ENCODE measurements around the gene PPM1E.
A peak's percentile ranks its signal among the peaks of the same experiment; 100 is the strongest.

Gene PPM1E

GRCh38 chr17:59003860-59004259, 248.2 kb downstream of the PPM1E start:
- TF ChIP-seq, protein P1, sequence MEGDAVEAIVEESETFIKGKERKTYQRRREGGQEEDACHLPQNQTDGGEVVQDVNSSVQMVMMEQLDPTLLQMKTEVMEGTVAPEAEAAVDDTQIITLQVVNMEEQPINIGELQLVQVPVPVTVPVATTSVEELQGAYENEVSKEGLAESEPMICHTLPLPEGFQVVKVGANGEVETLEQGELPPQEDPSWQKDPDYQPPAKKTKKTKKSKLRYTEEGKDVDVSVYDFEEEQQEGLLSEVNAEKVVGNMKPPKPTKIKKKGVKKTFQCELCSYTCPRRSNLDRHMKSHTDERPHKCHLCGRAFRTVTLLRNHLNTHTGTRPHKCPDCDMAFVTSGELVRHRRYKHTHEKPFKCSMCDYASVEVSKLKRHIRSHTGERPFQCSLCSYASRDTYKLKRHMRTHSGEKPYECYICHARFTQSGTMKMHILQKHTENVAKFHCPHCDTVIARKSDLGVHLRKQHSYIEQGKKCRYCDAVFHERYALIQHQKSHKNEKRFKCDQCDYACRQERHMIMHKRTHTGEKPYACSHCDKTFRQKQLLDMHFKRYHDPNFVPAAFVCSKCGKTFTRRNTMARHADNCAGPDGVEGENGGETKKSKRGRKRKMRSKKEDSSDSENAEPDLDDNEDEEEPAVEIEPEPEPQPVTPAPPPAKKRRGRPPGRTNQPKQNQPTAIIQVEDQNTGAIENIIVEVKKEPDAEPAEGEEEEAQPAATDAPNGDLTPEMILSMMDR (IDR thresholded peaks at IDR 0.05), result no peak
- TF ChIP-seq ZFX (IDR thresholded peaks at IDR 0.05; ENCODE audit: borderline replicate concordance), result no peak
- H3K27ac ChIP-seq, result peak overlapping the region; percentile 43

- H3K27ac ChIP-seq, result peak overlapping the region; percentile 43
- TF ChIP-seq, protein P1 (IDR thresholded peaks at IDR 0.05), result peak; percentile 93
- TF ChIP-seq ZFX (IDR thresholded peaks at IDR 0.05; ENCODE audit: borderline replicate concordance), result no peak
These were observed 248.9 kb downstream of the PPM1E start for GRCh38 chr17:59004338-59005111.

- peak overlapping the region; percentile 25; the same call in 1 of the 2 replicates for H3K27ac ChIP-seq
- TF ChIP-seq ZFX (IDR thresholded peaks at IDR 0.05; ENCODE audit: borderline replicate concordance), result no peak
- TF ChIP-seq, protein P1 (IDR thresholded peaks at IDR 0.05), result no peak
These were observed 252.3 kb downstream of the PPM1E start for GRCh38 chr17:59007995-59008394.

DNA sequence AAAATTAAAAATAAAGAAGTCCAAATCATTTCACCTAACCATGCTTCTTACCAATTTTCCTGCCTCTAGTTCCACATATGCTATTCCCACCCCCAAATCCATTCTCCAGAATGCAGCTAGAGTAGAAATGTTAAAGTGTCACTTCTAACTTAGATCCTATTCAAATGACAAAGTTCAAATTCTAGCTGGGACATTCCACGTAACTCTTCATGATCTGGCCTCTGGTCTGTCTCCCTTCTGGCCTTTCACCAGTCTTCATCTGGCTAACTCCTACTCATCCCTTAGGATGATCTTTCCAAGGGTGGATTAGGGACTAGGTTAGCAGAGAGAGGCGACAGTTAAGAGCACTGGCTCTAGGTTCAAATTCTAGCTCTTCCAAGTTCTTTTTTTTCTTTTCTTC, 253.1 kb downstream of the PPM1E start:
- TF ChIP-seq, protein P1 (IDR thresholded peaks at IDR 0.05), result no peak
- TF ChIP-seq ZFX (IDR thresholded peaks at IDR 0.05; ENCODE audit: borderline replicate concordance), result no peak
- H3K27ac ChIP-seq, result peak overlapping the region; percentile 25; the same call in 1 of the 2 replicates

GRCh38 chr17:59010026-59010425, 254.4 kb downstream of the PPM1E start:
- H3K27ac ChIP-seq, result no peak overlapping the region
- TF ChIP-seq, protein P1 (IDR thresholded peaks at IDR 0.05), result no peak
- no peak for TF ChIP-seq ZFX (IDR thresholded peaks at IDR 0.05; ENCODE audit: borderline replicate concordance)

- TF ChIP-seq, protein P1 (IDR thresholded peaks at IDR 0.05), result no peak
- TF ChIP-seq ZFX (IDR thresholded peaks at IDR 0.05; ENCODE audit: borderline replicate concordance), result no peak
These were observed 256.3 kb downstream of the PPM1E start for GRCh38 chr17:59011975-59012374.

GRCh38 chr17:59018019-59018418, 262.4 kb downstream of the PPM1E start:
- H3K27ac ChIP-seq, result no peak overlapping the region
- TF ChIP-seq ZFX (IDR thresholded peaks at IDR 0.05; ENCODE audit: borderline replicate concordance), result no peak
- TF ChIP-seq, protein P1 (IDR thresholded peaks at IDR 0.05), result no peak

More at GRCh38 chr17:59011975-59012374, 256.3 kb downstream of the PPM1E start:
- no peak overlapping the region for H3K27ac ChIP-seq

Measured in 22Rv1 (cell line).